HG03571 (cell line): ENCODE measurements around the gene TRIP6.
A peak's percentile ranks its signal among the peaks of the same experiment; 100 is the strongest.

Experiments
- ATAC-seq: cut with Tn5 transposase; IDR thresholded peaks from one replicate; pipeline ENCODE4 v1.9.1; 2021; ENCODE audit not compliant: unreplicated experiment

Gene TRIP6

DNA sequence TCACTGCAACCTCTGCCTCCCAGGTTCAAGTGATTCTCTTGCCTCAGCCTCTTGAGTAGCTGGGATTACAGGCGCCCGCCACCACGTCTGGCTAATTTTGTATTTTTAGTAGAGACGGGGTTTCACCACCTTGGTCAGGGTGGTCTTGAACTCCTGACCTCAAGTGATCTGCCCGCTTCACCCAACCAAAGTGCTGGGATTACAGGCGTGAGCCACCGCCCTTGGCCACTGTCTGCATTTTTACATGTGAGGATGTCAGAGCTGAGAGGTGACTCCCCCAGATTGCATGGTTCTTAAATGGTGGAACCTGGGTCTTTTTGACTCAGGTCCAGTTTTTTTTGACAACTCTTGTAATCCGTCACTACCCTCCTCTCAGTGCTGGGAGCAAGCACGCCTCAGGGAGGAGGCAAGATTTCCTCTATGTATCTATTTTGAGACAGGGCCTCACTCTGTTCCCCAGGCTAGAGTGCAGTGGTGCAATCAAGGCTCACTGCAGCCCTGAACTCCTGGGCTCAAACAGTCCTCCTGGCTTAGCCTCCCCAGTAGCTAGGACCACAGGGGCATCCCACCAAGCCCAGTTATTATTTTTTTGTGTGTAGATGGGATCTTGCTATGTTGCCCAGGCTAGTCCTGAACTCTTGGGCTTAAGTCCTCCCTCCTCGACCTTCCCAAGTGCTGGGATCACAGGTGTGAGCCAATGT, 6.6 kb downstream of the TRIP6 start:
- ATAC-seq: no peak

DNA sequence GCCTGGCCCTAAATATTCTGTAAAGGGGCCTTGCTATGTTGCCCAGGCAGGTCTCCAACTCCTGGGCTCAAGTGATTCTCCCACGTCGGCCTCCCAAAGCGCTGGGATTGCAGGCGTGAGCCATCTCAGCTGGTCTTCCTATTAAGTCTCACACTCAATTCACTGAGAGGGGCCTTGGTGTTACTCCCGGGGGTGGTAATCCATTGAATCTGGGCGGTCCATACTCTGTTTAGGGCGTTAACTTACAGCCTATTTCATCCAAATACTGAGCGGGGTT, 7.1 kb downstream of the TRIP6 start:
- ATAC-seq: no peak

DNA sequence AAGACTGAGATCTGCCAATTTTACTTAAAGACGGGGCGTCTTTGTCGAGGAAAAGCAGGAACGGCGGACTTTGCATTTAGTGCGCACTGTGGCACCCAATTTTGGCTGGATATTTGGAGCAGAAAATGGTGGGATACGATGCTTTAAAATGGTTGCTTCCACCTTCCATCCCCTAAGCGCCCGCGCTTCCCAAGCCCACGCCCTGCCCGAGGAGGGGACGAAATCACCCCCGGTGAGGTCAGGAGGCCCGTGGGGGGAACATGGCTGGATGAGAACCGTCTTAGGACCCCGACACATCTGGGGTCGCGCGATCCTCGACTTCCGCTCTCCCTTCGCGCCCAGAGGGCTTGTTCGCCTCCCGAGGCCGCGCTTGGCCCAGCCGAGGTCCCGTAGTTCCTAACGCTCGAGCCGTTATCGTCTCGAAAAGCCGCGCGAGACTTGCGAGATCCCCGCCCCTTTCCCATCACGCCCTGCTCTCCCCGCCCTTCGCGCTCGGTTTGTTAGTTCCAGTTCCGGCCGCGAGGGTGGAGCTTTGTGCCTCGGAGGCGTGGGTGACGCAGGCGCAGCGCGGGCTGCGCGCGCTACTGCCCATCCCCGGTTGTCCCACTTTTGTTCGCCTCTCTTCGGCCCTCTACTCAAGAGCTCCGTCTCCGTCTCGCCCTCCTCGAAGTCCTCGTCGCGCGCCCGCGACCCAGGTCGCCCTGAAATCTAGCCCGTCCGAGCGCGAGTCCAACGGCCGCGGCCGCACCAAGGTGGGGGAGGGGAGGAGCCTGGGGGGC, 7.6 kb downstream of the TRIP6 start, which contains the start of gene SRRT:
Gene SRRT (plus strand): TSS at position 527 of the 779 bp plus-strand sequence. CDS start 488 bp downstream, outside the sequence.
- peak; percentile 82 for ATAC-seq

DNA sequence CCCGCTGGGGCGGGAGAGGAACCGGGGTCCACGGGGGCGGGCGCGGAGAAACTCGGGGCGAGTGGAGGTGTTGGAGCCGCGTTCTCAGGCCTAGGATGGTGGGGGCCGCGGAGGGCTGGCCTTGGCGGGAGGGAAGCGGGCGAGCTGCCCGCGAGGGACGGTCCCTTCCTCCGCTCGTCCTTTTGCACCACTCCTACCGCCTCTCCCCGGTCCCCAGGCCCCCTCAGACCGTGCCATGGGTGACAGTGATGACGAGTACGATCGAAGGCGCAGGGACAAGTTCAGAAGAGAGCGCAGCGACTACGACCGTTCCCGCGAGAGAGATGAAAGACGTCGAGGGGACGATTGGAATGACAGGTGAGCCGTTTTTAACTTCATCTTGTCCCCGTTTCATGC, 8.2 kb downstream of the TRIP6 start:
- ATAC-seq: peak; percentile 30

DNA sequence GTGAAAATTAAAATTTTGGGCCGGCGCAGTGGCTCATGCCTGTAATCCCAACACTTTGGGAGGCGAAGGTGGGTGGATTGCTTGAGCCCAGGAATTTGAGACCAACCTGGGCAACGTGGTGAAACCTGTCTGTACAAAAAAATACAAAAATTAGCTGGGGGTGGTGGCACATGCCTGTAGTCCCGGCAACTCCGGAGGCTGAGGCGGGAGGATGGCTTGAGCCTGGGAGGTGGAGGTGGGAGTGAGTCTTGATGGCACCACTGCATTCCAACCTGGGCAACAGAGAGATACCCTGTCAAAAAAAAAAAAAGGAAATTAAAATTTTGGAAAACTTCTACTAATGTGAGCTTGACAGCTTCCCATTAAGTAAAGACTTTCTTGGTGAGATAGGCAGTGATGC, 10.8 kb downstream of the TRIP6 start:
- ATAC-seq: no peak

DNA sequence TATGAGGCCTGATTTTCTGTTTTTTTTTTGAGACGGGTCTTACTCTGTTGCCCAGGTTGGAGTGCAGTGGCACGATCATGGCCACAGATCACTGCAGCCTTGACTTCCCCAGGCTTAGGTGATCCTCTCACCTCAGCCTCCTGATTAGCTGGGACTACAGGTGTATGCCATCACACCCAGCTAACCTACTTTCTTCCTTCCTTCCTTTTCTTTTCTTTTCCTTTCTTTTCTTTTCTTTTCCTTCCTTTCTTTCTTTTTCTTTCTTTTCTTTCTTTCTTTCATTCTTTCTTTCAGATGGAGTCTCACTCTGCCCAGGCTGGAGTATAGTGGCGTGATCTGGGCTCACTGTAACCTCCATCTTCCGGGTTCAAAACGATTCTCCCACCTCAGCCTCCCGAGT, 11.5 kb downstream of the TRIP6 start:
- ATAC-seq: no peak

DNA sequence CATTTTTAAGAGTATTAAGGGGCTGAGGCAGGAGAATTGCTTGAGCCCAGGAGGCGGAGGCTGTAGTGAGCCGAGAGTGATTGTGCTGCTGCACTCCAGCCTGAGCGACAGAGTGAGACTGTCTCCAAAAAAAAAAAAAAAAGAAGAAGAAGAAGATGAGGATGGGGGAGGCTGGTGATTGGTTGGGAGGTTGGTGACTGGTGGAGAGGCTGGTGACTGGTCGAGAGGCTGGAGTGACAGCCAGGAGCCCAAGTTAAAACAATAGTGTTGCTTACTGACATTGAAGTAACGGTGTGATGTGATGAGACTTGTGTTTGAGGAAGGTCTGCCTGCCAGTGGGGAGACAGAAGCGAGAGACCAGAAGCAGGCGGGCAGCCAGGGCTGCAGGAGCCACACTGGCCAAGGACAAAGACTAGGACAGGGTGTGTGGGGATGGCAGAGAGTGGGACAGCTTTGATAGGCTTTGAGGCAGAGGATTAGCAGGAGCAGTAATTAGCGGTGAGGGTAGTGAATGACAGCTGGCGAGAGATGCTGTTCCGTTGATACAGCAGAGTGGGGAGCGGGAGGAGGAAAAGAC, 12.6 kb downstream of the TRIP6 start:
- no peak for ATAC-seq

DNA sequence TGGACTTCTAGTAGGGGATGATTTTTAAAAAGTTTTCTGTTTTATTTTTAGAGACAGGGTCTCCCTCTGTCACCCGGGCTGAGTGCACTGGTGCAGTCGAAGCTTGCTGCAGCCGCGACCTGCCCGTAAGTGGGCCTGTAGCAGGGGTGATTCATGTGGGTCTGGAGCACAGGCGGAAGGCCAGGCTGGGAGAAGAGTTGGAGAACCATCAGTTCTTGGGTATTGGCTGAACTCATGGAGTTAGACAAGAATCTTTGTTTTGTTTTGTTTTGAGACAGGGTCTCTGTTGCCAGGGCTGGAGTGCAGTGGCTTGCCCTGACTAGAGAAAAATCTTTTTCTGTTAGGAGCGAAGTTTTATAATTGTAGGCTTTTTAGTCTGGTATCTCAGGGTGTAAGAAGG, 13.5 kb downstream of the TRIP6 start:
- no peak for ATAC-seq

DNA sequence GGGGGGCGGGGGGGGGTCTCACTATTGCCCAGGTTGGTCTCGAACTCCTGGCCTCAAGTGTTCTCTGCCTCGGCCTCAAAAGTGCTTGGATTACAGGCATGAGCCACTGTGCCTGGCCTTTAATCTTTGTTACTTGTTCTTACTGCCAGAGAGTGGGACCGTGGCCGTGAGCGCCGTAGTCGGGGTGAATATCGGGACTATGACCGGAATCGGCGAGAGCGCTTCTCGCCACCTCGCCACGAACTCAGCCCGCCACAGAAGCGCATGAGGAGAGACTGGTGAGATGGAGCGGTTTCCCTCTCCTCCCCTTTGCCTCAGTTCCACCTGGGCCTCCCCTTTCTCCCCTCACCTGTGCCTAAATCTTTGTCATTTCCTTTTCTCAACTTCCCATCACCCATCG, 13.9 kb downstream of the TRIP6 start:
- no peak for ATAC-seq

DNA sequence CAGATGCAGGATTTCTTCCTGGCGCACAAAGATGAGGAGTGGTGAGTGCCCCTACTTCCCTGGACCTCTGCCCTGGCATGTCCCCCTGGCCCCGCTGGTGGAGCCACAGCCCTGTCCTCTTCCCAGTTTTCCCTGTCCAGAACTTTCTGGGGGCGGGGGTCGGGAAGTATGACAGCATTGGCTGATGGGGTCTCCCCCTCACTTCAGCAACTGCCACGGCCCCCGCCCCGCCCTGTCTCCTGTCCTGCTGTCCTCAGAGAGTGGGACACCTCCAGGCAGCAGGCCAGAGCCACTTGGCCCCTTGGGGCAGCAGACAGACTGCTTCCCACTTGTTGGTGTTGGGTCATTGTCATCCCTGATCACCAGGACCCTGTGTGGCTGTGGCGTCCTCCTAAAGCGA, 15.0 kb downstream of the TRIP6 start:
- no peak for ATAC-seq

DNA sequence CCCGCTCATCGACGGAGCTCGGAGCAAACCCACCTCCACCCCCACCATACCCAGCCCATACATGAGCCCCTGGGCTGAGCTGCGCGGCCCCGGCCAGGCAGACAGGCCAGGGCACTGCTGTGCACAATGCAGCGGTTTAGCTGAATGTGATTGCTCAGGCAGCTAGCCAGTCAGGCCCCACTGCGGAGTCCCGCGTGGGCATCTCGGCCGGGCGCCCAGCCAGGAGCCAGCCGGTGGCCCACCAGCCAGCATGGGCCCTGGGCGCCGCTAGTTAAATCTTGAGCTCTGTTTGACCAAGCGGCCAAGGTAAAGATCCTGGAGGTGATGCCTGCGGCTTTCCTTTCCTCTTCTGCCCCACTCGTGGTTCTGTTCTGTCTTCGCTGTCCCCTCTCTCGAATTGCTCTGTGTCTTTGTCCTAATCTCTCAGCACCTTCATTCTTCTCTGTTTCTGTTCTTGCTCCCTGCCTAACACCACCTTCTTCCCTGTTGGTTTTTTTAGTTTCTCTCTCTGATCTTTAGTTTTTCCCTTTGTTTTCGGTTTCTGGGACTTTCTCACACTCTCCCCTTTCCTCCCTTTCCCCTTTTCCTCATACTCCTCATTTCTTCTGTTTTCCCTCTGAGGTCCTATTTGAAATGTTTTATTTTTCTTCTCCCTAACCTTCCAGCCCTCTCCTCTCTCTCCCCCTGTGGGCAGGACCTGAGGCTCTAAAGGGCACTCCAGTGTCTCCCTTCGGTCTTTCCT, 15.8 kb downstream of the TRIP6 start:
- ATAC-seq: no peak

DNA sequence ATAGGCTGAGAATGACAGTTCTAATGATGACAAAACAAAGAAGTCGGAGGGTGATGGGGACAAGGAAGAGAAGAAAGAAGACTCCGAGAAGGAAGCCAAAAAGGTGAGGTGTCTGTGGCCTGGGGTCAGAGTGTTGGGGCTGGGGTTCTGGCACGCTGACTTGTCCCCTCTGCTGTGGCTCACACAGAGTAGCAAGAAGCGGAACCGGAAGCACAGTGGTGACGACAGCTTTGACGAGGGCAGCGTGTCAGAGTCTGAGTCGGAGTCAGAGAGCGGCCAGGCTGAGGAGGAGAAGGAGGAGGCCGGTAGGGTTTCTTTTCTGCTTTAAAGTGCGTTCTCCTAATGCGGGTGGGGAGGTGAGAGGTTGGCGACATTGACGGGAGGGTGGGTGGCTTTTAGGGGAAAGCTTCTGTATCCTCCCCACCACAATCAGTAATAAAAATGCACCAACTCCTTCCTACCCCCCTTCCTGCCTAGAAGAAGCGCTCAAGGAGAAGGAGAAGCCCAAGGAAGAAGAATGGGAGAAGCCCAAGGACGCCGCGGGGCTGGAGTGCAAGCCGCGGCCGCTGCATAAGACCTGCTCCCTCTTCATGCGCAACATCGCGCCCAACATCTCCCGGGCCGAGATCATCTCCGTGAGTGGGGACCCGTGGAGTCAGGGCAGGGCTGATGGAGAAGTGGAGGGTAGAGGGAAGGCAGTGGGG, 17.7 kb downstream of the TRIP6 start:
- ATAC-seq: no peak

DNA sequence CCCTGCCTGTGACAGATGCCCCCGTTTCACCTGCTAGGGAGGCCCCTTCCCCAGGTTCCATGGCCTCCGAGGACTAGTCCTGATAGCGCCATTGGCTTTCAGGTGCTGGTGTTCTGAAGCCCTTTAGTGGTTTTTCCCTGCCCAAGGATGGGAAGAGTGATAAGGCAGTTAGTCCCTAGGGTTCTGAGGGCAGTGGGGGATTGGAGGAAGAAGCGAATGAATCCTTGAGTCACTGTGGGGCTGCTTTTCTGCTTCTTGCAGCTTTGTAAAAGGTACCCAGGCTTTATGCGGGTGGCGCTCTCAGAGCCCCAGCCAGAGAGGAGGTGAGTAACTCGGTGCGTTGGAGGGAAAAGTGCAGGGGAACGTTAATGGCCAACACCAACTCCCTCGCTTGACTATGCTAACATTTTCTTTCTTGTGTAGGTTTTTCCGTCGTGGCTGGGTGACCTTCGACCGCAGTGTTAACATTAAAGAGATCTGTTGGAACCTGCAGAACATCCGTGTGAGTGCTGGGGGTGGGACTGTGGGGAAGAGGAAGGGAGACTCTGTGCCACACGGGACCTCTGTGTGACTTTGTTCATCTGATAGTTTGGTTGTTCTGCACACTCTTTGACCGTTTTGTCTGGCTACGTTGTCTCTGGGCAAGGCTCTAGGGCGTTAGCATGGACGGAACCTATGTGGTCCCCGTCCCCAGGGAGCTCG, 18.4 kb downstream of the TRIP6 start:
- no peak for ATAC-seq

DNA sequence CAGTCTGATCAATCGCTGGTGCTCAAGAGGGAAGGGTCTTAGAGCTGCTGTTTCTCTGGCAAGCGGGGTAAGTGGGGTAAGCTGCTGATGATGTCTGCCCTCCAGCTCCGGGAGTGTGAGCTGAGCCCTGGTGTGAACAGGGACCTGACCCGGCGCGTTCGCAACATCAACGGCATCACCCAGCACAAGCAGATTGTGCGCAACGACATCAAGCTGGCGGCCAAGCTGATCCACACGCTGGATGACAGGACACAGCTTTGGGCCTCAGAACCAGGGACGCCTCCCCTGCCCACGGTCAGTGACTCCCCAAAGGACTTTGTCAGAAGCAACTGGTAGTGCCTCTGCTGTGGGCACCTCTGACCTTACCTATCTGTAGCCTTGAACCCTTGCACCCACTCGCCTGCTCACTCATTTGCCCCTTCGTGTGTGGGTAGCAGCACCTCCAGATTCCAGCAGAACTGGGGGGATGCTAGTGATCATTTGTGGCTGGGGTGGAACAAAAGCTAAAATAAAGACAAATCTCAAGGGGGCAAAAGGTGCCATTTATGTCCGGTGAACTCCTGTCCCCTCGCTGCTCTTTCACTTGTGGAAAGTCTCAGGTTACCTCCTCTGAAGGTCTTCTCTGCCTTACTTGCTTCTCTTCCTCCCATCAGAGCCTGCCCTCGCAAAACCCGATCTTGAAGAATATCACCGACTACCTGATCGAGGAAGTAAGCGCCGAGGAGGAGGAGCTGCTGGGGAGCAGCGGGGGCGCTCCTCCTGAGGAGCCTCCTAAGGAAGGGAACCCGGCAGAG, 19.2 kb downstream of the TRIP6 start:
- no peak for ATAC-seq

DNA sequence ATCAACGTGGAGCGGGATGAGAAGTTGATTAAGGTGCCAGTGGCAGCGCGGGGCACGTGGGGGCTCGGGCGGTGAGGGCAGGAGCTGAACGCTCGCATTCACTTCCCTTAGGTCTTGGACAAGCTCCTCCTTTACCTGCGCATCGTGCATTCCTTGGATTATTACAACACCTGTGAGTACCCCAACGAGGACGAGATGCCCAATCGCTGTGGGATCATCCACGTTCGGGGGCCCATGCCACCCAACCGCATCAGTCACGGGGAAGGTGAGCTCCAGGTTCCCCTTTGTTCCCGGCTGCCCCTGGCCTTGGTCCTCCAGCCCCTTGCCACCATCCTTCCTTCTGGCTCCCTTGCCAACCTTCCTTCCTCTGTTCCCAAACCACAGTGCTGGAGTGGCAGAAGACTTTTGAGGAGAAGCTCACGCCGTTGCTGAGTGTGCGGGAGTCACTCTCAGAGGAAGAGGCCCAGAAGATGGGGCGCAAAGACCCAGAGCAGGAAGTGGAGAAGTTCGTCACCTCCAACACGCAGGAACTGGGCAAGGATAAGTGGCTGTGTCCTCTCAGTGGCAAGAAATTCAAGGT, 19.8 kb downstream of the TRIP6 start:
- no peak for ATAC-seq

DNA sequence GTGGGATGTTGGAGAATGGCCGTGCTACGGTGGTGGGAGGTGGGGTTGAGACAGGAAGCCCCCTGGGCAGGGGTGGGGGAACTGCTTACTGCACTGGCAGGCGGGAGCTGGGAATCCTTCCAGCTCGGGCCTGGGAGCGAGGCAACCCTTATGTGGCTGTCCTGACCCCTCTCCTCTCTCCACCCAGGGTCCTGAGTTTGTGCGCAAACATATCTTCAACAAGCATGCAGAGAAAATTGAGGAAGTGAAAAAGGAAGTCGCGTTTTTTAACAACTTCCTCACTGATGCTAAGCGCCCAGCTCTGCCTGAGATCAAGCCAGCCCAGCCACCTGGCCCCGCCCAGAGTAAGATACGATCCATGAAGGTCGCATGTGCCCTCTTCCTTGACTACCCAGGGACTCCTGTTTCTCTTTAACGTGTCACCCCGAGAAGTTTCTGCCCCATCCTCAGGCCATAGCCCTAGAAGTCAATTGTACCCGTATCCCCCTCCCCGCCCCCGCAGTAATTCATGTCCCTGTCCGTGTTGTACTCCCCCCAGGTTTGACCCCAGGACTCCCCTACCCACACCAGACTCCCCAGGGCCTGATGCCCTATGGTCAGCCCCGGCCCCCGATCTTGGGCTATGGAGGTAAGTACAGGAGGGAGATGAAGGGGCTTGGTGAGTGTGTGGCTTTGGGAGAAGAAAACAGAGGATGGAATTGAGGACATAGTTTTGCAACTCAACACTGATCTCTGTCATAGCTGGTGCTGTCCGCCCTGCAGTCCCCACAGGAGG, 20.5 kb downstream of the TRIP6 start:
- ATAC-seq: peak; percentile 41

DNA sequence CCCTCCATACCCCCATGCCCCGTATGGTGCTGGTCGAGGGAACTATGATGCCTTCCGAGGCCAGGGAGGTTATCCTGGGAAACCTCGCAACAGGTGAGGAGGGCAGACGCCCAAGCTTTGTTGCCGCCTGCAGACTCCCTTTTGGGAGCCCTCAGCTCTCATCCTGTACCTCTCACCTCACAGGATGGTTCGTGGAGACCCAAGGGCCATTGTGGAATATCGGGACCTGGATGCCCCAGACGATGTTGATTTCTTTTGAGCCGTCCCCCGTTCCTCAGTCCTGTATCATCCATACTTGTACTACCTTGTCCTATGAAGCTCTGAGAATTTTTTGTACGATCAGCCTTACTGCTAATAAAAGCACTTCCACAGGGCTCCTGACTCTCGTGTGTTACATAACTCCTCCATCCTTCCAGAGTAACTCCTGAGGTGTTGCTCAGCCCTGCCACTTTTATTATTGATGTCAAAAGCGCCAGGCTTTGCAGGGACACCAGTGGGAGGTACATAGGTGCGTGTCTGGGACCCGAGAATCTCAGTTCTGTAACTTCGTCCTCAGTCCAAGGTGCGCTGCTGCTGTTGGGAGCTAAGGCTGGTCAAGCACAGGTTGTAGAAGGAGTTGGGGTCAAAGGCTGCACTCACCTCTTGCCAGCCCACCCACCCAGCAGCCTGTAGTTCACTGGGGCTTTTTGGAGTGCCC, 21.3 kb downstream of the TRIP6 start:
- no peak for ATAC-seq
